IMR-90 (cell line): ENCODE data around the gene C5AR1.

ENCODE experiments used
- CTCF ChIP-seq: conservative IDR thresholded peaks from 2 replicates; pipeline ENCODE4 v1.5.1; 2012; ENCODE audit warnings: mild to moderate bottlenecking, low read depth, low read length, improper control_type of control experiment
- ELK1 ChIP-seq: fragments of 150-350 bp; IDR thresholded peaks from 2 replicates; pipeline ENCODE4 v1.6.1; 2016; ENCODE audit warnings: low read depth, mild to moderate bottlenecking, low read length, moderate library complexity, borderline replicate concordance
- POLR2A ChIP-seq: IDR thresholded peaks from 2 replicates; pipeline ENCODE4 v1.6.1; 2012; ENCODE audit warnings: mild to moderate bottlenecking, low read depth, low read length
- SMC3 ChIP-seq: fragments of 150-350 bp; IDR thresholded peaks from 2 replicates; pipeline ENCODE4 v1.6.1; 2016; ENCODE audit warnings: low read depth, mild to moderate bottlenecking, antibody characterized with exemption, low read length, moderate library complexity

- TF ChIP-seq CTCF (no peak), POLR2A (no peak), ELK1 (no peak), SMC3 (no peak)
Observed at GRCh38 chr19:47357788-47358680, 48.4 kb downstream of the C5AR1 start.
